Measurements from ENCODE around the gene UBAC1.

The UBAC1 gene

DNA sequence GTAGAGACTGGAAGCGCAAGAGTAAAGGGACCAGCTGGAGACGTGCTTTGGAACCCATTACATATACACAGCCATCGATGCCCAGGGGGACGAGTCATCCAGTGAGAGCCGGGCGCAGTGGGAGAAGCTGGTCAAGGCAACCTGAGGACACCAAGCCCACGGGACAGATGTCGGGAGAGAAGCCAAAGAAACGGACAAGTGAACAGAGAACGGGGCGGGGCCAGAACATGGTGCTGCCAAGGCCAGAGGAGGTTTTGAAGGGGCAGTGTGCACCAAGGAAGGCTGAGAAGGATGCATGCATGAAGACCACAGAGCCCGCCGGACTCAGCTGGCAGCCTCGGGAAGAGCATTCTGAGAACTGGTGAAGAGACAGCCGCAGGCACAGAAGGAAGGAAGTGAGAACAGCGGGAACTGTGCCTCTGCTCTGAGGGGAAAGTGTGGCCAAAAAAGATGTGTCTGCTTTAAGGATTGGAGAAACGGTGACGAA, 74.1 kb downstream of the UBAC1 start:
- Histone ChIP-seq H3K36me3 (ENCODE audit: control insufficient read depth, insufficient read depth, low read length) (no peaks in the 10 kb centered on the region; the same call in none of the 2 replicates), H3K27me3 (replicated peaks; ENCODE audit: control insufficient read depth, insufficient read depth, low read length) (no peaks in the 10 kb centered on the region), H3K4me3 (replicated peaks; ENCODE audit: low read depth, low read length) (no peak overlapping the region)
- DNase-seq (ENCODE audit: extremely low read depth, insufficient read length), result no peak
- TF ChIP-seq, protein P1, sequence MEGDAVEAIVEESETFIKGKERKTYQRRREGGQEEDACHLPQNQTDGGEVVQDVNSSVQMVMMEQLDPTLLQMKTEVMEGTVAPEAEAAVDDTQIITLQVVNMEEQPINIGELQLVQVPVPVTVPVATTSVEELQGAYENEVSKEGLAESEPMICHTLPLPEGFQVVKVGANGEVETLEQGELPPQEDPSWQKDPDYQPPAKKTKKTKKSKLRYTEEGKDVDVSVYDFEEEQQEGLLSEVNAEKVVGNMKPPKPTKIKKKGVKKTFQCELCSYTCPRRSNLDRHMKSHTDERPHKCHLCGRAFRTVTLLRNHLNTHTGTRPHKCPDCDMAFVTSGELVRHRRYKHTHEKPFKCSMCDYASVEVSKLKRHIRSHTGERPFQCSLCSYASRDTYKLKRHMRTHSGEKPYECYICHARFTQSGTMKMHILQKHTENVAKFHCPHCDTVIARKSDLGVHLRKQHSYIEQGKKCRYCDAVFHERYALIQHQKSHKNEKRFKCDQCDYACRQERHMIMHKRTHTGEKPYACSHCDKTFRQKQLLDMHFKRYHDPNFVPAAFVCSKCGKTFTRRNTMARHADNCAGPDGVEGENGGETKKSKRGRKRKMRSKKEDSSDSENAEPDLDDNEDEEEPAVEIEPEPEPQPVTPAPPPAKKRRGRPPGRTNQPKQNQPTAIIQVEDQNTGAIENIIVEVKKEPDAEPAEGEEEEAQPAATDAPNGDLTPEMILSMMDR (IDR thresholded peaks at IDR 0.05; ENCODE audit: insufficient read depth, low read length, poor library complexity, severe bottlenecking), result no peak

DNA sequence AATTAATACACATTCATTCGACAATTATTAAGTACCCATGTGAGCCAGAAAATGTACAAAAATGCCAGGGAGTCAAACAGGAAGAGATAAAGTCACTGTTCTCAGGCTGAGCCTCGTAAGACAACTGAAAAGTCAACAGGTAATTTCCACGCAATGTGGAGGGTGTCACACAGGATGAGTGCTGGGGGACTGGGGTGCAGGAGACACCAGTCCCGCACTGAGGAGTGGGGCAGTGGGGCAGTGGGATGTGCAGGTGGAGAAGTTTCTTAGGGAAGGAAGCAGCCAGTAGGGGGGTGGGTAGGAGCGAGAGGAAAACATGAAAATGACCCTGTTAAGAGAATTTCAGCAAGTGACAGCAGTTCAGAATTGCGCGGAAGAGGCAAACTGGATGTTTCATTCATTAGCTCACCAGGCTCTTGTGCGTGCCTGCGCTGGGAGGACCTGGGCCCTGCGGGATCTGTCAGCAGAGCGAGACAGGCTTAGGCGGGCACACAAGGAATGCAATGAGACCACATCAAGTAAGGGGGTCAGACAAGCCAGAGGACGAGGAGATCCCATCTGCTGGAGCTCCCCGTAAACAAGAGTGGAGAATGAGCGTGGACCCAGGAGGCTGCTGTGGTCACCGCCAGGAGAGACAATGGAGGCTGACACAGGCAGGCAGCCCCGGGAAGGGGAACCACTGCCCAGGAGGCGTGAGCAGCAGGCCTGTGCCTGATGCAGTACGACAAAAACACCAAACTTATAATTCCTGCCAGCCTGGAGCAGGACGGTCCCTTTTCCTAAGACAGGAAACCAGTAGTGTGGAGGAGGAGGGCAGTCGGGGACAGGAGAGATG, 74.8 kb downstream of the UBAC1 start:
- TF ChIP-seq, protein P1 (IDR thresholded peaks at IDR 0.05; ENCODE audit: insufficient read depth, low read length, poor library complexity, severe bottlenecking), result no peak
- DNase-seq (ENCODE audit: extremely low read depth, insufficient read length), result no peak
- Histone ChIP-seq H3K4me3 (replicated peaks; ENCODE audit: low read depth, low read length) (no peak overlapping the region), H3K36me3 (ENCODE audit: control insufficient read depth, insufficient read depth, low read length) (peaks cover 2% of the 10 kb centered on the region), H3K27me3 (replicated peaks; ENCODE audit: control insufficient read depth, insufficient read depth, low read length) (no peaks in the 10 kb centered on the region)

DNA sequence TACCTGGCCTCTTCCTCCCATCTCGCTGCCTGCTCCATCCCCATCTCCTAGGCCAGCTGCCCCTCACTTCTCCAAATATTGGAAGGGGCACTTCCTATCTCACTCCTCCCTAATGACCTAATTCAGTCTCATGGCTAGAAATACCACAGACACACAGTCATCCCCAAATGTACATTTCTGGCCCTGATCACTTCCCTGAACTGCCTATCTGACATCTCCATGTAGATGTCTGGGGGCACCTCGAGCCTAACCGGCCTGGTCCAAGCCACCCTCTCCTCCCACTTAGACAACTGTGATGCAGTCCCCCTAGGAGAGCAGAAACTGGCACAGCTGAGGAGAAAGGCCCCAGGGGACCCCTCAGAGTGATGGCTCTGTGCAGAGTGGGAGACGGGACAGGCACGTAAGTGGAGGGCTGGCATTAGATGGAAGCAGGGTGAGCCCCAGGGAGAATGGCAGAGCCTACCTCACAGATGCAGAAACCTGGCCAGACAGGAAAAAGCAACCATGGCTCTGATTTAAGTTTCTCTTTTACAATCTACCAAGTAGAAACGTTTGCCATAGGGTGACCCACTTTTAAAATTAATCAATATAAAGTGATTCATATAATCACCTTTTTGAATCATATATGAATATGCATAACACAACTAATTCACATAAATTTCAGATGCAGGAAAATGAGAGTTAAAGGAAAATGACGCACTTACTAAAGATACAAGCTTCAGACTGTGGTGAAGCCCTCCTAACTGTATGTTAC, 75.9 kb downstream of the UBAC1 start:
- Histone ChIP-seq H3K4me3 (replicated peaks; ENCODE audit: low read depth, low read length) (no peak overlapping the region), H3K27me3 (replicated peaks; ENCODE audit: control insufficient read depth, insufficient read depth, low read length) (no peaks in the 10 kb centered on the region), H3K36me3 (ENCODE audit: control insufficient read depth, insufficient read depth, low read length) (peaks cover 4% of the 10 kb centered on the region)
- TF ChIP-seq, protein P1 (IDR thresholded peaks at IDR 0.05; ENCODE audit: insufficient read depth, low read length, poor library complexity, severe bottlenecking), result no peak
- no peak for DNase-seq (ENCODE audit: extremely low read depth, insufficient read length)

DNA sequence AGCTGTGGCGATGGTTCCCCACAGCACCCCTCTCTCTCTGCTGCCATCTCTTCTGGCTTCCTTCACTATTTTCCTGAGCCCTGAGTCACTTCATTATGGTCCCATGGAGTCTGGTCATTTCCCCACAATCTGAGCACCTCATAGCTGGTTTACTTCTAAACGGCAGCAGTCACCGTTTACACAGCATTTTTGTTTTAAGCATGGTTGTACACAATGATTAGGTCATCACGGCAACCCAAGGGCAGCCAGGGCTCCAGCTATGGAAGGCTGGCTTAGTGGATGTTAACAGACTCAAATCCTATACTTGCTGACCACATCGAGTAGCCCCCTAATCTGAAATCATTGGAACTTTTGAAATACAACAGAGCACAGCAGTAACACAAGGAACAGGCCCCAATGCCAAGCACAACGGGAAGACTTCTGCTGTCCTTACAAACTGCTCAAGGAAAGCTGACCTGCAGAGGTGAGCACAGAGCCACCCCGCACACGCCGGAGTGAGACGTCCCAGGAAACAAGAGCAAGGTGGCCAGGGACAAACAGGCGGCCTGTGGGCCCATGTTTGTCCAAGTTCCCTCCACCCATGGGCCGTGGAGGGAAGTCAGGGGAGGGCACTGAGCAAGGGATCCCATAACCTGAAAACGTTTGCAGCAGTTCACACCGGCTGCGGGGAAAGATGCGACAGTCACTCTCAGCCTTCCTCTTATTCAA, 76.7 kb downstream of the UBAC1 start:
- no peak for DNase-seq (ENCODE audit: extremely low read depth, insufficient read length)
- H3K4me3 ChIP-seq (replicated peaks; ENCODE audit: low read depth, low read length), result no peak overlapping the region
- H3K36me3 ChIP-seq (ENCODE audit: control insufficient read depth, insufficient read depth, low read length), result peaks cover 7% of the 10 kb centered on the region
- no peaks in the 10 kb centered on the region for H3K27me3 ChIP-seq (replicated peaks; ENCODE audit: control insufficient read depth, insufficient read depth, low read length)
- TF ChIP-seq, protein P1 (IDR thresholded peaks at IDR 0.05; ENCODE audit: insufficient read depth, low read length, poor library complexity, severe bottlenecking), result no peak

DNA sequence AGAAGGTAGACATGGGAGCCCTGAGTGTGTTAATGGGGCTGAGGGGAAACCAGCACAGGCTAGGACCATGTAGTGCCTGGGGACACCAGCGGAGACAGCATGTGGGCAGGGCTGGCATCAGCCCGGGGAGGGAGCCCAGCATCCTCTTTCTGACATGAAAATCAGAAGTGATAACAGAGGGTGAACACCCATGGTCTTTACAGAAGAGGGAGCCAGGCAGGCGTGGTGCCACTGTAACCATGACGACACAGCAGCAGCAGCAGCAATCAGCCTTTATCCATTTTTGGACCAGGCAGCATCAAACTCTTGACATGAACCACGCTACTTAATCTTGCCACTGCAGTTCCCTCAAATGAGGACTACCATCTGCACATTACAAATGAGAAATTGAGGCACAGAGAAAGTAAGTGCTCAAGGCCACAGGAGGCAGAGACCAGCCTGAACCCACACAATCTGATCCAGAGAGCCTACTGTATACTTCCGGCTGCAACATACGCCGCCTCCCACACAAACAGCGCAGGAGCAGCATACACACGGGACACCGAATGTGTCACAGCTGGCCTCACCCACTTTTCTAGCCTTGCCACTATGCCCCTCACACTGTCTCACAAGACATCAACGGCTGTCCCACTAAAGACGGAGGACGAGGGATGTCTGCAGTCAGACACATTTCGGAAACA, 77.6 kb downstream of the UBAC1 start:
- Histone ChIP-seq H3K27me3 (replicated peaks; ENCODE audit: control insufficient read depth, insufficient read depth, low read length) (no peaks in the 10 kb centered on the region), H3K4me3 (replicated peaks; ENCODE audit: low read depth, low read length) (no peak overlapping the region), H3K36me3 (ENCODE audit: control insufficient read depth, insufficient read depth, low read length) (peaks cover 7% of the 10 kb centered on the region)
- TF ChIP-seq, protein P1 (IDR thresholded peaks at IDR 0.05; ENCODE audit: insufficient read depth, low read length, poor library complexity, severe bottlenecking), result no peak
- no peak for DNase-seq (ENCODE audit: extremely low read depth, insufficient read length)

Data from GM06990 (cell line).